Upper lobe of left lung (tissue), 4 donors: ENCODE measurements around the gene CHST13.

ENCODE experiments used
- CTCF ChIP-seq, 6 experiments: fragments of 450-650 bp in 4 of 6; fragments of 200-600 bp in 2 of 6; sonication (generic) in 2 of 6; IDR thresholded peaks; one replicate each; pipeline ENCODE4 v1.5.1; 2016 to 2019; ENCODE audit warnings: antibody characterized with exemption in 6 of 6
- POLR2A ChIP-seq, 4 donors: fragments of 450-650 bp; IDR thresholded peaks; one replicate each; pipeline ENCODE4 v1.5.1; 2016 to 2017; ENCODE audit warnings: antibody characterized with exemption in 4 of 4, mild to moderate bottlenecking in 2 of 4
- POLR2AphosphoS5 ChIP-seq, 2 donors: sonication (generic); formaldehyde crosslinking; IDR thresholded peaks; one replicate each; pipeline ENCODE4 v1.5.1; 2017; ENCODE audit warnings: antibody characterized with exemption in 2 of 2

- TF ChIP-seq CTCF (IDR thresholded peaks at IDR 0.05): no peak
- no peak for TF ChIP-seq POLR2A (IDR thresholded peaks at IDR 0.05)
- no peak for TF ChIP-seq POLR2AphosphoS5 (IDR thresholded peaks at IDR 0.05)
Measured at GRCh38 chr3:126581569-126581968, 57.6 kb downstream of the CHST13 start.
